ENCODE data around the gene DEPDC5. TPM values are rescaled to one million over a fixed set of nuclear protein-coding genes. Genes with fewer than 3 reads are reported as not detected.
"Not testable (repeated sequence)": the region's sequence is repeated elsewhere in the genome, so short reads cannot be mapped to it uniquely, and the experiment has no call there.

DEPDC5 gene
- total RNA-seq, 1 donor from 2014 or later = 39.5 TPM

DNA sequence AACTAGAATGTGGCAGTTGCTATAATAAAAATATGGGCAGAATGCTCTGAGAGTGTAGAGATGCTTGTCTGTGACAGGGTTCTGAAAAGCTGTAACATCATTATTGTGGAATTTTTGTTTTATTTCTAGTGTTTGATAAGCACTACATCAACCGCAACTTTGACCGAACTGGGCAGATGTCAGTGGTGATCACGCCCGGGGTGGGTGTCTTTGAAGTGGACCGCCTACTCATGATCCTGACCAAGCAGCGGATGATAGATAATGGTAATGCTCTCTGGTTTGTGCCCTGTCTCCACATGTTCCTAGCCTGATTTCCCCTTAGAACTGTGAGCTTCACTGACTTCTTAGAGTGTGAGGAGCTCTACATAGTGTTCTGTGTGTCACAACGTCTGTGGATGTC is 48.8 kb downstream of the DEPDC5 start:
- no peaks in the 10 kb centered on the region for H3K27me3 Mint-ChIP-seq (ENCODE audit: low read depth)
- no peak for DNase-seq (ENCODE audit: low read depth, low spot score)
- TF ChIP-seq, protein P1, sequence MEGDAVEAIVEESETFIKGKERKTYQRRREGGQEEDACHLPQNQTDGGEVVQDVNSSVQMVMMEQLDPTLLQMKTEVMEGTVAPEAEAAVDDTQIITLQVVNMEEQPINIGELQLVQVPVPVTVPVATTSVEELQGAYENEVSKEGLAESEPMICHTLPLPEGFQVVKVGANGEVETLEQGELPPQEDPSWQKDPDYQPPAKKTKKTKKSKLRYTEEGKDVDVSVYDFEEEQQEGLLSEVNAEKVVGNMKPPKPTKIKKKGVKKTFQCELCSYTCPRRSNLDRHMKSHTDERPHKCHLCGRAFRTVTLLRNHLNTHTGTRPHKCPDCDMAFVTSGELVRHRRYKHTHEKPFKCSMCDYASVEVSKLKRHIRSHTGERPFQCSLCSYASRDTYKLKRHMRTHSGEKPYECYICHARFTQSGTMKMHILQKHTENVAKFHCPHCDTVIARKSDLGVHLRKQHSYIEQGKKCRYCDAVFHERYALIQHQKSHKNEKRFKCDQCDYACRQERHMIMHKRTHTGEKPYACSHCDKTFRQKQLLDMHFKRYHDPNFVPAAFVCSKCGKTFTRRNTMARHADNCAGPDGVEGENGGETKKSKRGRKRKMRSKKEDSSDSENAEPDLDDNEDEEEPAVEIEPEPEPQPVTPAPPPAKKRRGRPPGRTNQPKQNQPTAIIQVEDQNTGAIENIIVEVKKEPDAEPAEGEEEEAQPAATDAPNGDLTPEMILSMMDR (conservative IDR thresholded peaks at IDR 0.05) = no peak
- no peaks in the 10 kb centered on the region for H3K4me1 Mint-ChIP-seq
- peak overlapping the region; percentile 83 for H3K27ac Mint-ChIP-seq (ENCODE audit: unreplicated experiment)
- peaks cover 13% of the 10 kb centered on the region for H3K36me3 Mint-ChIP-seq (ENCODE audit: low read depth)
- no peak overlapping the region for H3K4me3 Mint-ChIP-seq
- no peaks in the 10 kb centered on the region for H3K9me3 Mint-ChIP-seq

DNA sequence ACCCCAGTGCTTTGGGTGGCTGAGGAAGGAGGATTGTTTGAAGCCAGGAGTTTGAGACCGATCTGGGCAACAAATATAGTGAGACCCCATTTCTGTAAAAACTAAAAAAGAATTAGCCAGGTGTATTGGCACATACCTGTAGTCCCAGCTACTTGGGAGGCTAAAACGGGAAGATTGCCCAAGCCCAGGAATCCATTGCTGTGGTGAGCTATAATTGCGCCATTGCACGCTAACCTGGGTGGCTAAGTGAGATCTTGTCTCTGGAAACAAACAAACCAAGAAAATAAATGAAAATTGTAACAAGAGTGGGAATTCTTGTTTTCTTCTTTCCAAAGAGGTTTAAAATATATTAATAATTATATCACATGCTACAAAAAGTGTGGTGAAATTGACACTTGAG is 52.9 kb downstream of the DEPDC5 start:
- H3K36me3 Mint-ChIP-seq (ENCODE audit: low read depth) = peaks cover 15% of the 10 kb centered on the region

DNA sequence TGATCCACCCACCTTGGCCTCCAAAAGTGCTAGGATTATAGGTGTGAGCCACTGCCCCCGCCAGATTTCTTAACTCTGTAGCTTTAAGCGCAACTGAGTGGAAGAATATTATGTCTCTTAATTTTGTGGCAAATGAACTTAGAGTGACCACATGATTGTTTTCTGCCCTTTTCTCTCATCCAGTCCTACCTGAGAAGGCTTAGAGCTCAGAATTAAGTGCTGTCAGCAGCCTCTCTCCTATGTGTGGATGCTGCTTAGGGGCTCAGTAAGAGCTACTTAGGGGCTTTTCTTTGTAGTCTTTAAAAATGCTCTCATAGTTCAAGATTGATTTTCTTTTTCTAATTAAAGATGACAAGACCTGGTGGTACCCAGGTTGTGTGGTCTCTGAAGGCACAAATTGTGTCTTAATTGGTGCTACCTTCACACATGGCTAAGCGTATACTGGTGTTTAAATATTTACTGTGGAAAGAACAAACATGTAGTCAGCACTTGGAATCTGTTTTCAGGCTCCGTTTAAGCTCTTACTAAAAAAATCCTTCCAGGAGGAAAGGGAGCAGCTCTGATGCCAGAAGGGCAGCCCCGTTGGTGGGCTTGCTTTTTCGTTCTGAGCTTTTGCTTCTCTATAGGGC is 59.3 kb downstream of the DEPDC5 start:
- Mint-ChIP-seq H3K27ac (ENCODE audit: unreplicated experiment) (no peak overlapping the region), H3K27me3 (ENCODE audit: low read depth) (no peaks in the 10 kb centered on the region), H3K4me3 (no peak overlapping the region), H3K4me1 (no peaks in the 10 kb centered on the region), H3K36me3 (ENCODE audit: low read depth) (peaks cover 13% of the 10 kb centered on the region), H3K9me3 (no peaks in the 10 kb centered on the region)
- TF ChIP-seq, protein P1 (conservative IDR thresholded peaks at IDR 0.05) = no peak
- DNase-seq (ENCODE audit: low read depth, low spot score) = no peak

More for the DNA sequence above, 52.9 kb downstream of the DEPDC5 start:
- no peaks in the 10 kb centered on the region for H3K4me1 Mint-ChIP-seq
- no peaks in the 10 kb centered on the region for H3K27me3 Mint-ChIP-seq (ENCODE audit: low read depth)
- no peak overlapping the region for H3K27ac Mint-ChIP-seq (ENCODE audit: unreplicated experiment)
- no peak overlapping the region for H3K4me3 Mint-ChIP-seq
- DNase-seq (ENCODE audit: low read depth, low spot score) = no peak
- TF ChIP-seq, protein P1 (conservative IDR thresholded peaks at IDR 0.05) = no peak
- no peaks in the 10 kb centered on the region for H3K9me3 Mint-ChIP-seq

DNA sequence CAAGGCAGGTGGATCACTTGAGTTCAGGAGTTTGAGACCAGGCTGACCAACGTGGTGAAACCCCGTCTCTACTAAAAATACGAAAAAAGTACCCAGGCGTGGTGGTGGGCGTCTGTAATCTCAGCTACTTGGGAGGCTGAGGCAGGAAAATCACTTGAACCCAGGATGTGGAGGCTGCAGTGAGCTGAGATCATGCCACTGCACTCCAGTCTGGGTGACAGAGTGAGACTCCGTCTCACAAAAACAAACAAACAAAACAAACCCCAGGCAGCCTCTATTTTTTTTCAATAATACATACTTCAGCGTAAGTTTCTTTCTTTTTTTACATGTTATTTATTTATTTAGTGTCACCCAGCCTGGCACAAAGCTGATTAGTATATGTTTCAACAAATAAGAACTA is 60.1 kb downstream of the DEPDC5 start:
- H3K4me3 Mint-ChIP-seq; H3K9me3 Mint-ChIP-seq; DNase-seq (ENCODE audit: low read depth, low spot score); H3K4me1 Mint-ChIP-seq; H3K27ac Mint-ChIP-seq (ENCODE audit: unreplicated experiment); H3K27me3 Mint-ChIP-seq (ENCODE audit: low read depth): not testable (repeated sequence)
- peaks cover 21% of the 10 kb centered on the region for H3K36me3 Mint-ChIP-seq (ENCODE audit: low read depth)

DNA sequence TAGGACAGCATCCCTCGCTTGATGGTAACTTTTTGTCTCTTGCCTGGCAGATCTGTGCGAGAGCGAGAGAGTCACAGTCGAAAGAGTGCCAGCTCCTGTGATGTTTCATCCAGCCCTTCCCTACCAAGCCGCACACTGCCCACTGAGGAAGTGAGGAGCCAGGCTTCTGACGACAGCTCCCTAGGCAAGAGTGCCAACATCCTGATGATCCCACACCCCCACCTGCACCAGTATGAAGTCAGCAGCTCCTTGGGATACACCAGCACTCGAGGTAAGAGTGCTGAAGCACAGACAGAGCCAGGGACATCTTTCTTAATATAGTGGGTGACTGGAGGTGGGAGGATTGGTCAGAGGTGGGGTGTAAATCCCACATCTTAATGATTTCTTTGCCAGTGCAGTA is 61.1 kb downstream of the DEPDC5 start:
- Mint-ChIP-seq H3K9me3 (no peaks in the 10 kb centered on the region), H3K4me3 (no peak overlapping the region), H3K4me1 (no peaks in the 10 kb centered on the region), H3K27ac (ENCODE audit: unreplicated experiment) (no peak overlapping the region), H3K36me3 (ENCODE audit: low read depth) (peaks cover 22% of the 10 kb centered on the region), H3K27me3 (ENCODE audit: low read depth) (no peaks in the 10 kb centered on the region)
- TF ChIP-seq, protein P1 (conservative IDR thresholded peaks at IDR 0.05) = no peak
- no peak for DNase-seq (ENCODE audit: low read depth, low spot score)

DNA sequence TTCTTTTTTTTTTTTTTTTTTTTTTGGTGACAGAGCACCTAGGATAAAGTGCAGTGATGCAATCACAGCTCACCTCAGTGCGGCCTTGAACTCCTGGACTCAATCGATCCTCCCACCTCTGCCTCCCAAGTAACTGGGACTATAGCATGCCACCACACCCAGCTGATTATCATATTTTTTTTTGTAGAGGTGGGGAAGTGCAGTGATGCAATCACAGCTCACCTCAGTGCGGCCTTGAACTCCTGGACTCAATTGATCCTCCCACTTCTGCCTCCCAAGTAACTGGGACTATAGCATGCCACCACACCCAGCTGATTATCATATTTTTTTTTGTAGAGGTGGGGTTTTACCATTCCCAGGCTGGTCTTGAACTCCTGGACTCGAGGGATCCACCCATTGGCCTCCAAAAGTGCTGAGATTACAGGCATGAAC is 61.6 kb downstream of the DEPDC5 start:
- not testable (repeated sequence) for H3K4me3 Mint-ChIP-seq; DNase-seq (ENCODE audit: low read depth, low spot score); H3K9me3 Mint-ChIP-seq; H3K4me1 Mint-ChIP-seq; H3K27ac Mint-ChIP-seq (ENCODE audit: unreplicated experiment); H3K27me3 Mint-ChIP-seq (ENCODE audit: low read depth)
- H3K36me3 Mint-ChIP-seq (ENCODE audit: low read depth) = peaks cover 23% of the 10 kb centered on the region

Measured in neural crest cell (in vitro differentiated cells).